ENCODE results near the gene PDGFC. TPM values are rescaled to one million over a fixed set of nuclear protein-coding genes. Genes with fewer than 3 reads are reported as not detected.

The PDGFC gene
- polyA plus RNA-seq, 1 donor from 2014 or later: 3.8 TPM

- no peak overlapping the region for H3K9ac ChIP-seq (ENCODE audit: low read length)
- no peaks in the 10 kb centered on the region for H3K79me2 ChIP-seq (replicated peaks; ENCODE audit: insufficient read depth, low read length)
- H3K4me3 ChIP-seq (ENCODE audit: low read length): no peak overlapping the region
Measured at GRCh38 chr4:156778606-156779005, 193.0 kb downstream of the PDGFC start.

GRCh38 chr4:156778093-156778492, 193.5 kb downstream of the PDGFC start:
- TF ChIP-seq REST (IDR thresholded peaks at IDR 0.05; ENCODE audit: borderline replicate concordance) (no peak), RAD21 (conservative IDR thresholded peaks at IDR 0.05) (no peak), EZH2 (IDR thresholded peaks at IDR 0.05; ENCODE audit: borderline replicate concordance, insufficient read depth, low read length, poor library complexity, severe bottlenecking) (no peak)
- H3K79me2 ChIP-seq (replicated peaks; ENCODE audit: insufficient read depth, low read length): no peaks in the 10 kb centered on the region
- no peaks in the 10 kb centered on the region for H4K20me1 ChIP-seq (ENCODE audit: insufficient read depth)
- no peak overlapping the region for H2AFZ ChIP-seq (ENCODE audit: low read depth, low read length)
- no peak overlapping the region for H3K4me3 ChIP-seq (ENCODE audit: low read length)
- H3F3A ChIP-seq (ENCODE audit: insufficient read depth, low read length, poor library complexity, severe bottlenecking): no peaks in the 10 kb centered on the region
- H3K27ac ChIP-seq (ENCODE audit: low read length): no peak overlapping the region
- H3K27me3 ChIP-seq (ENCODE audit: insufficient read depth, low read depth, low read length): no peaks in the 10 kb centered on the region
- H3K36me3 ChIP-seq (ENCODE audit: insufficient read depth, low read length): no peaks in the 10 kb centered on the region
- no peaks in the 10 kb centered on the region for H3K9me3 ChIP-seq (ENCODE audit: low read length)
- no peak overlapping the region for H3K9ac ChIP-seq (ENCODE audit: low read length)
- no peaks in the 10 kb centered on the region for H3K9me2 ChIP-seq (ENCODE audit: insufficient read depth, low read length)
- H3K4me2 ChIP-seq (ENCODE audit: low read length): no peak overlapping the region

More at GRCh38 chr4:156778606-156779005, 193.0 kb downstream of the PDGFC start:
- H3K27ac ChIP-seq (ENCODE audit: low read length): no peak overlapping the region
- H2AFZ ChIP-seq (ENCODE audit: low read depth, low read length): no peak overlapping the region
- H3K36me3 ChIP-seq (ENCODE audit: insufficient read depth, low read length): no peaks in the 10 kb centered on the region
- no peak for TF ChIP-seq TAF1 (IDR thresholded peaks at IDR 0.05; ENCODE audit: low read depth)
- TF ChIP-seq REST (IDR thresholded peaks at IDR 0.05; ENCODE audit: borderline replicate concordance): no peak
- no peak for TF ChIP-seq RAD21 (conservative IDR thresholded peaks at IDR 0.05)
- no peak for TF ChIP-seq SMC3 (conservative IDR thresholded peaks at IDR 0.05; ENCODE audit: poor library complexity)
- TF ChIP-seq EP300 (conservative IDR thresholded peaks at IDR 0.05; ENCODE audit: poor library complexity, severe bottlenecking): no peak
- no peak for TF ChIP-seq CTCF (IDR thresholded peaks at IDR 0.05; ENCODE audit: poor library complexity, severe bottlenecking)
- no peak for TF ChIP-seq MXI1 (conservative IDR thresholded peaks at IDR 0.05; ENCODE audit: poor library complexity, severe bottlenecking)
- TF ChIP-seq POLR2AphosphoS5 (IDR thresholded peaks at IDR 0.05): no peak
- no peak for TF ChIP-seq EZH2 (IDR thresholded peaks at IDR 0.05; ENCODE audit: borderline replicate concordance, insufficient read depth, low read length, poor library complexity, severe bottlenecking)
- H3K9me2 ChIP-seq (ENCODE audit: insufficient read depth, low read length): no peaks in the 10 kb centered on the region
- H3K27me3 ChIP-seq (ENCODE audit: insufficient read depth, low read depth, low read length): no peaks in the 10 kb centered on the region
- no peaks in the 10 kb centered on the region for H3K9me3 ChIP-seq (ENCODE audit: low read length)
- no peaks in the 10 kb centered on the region for H3F3A ChIP-seq (ENCODE audit: insufficient read depth, low read length, poor library complexity, severe bottlenecking)
- H4K20me1 ChIP-seq (ENCODE audit: insufficient read depth): no peaks in the 10 kb centered on the region
- no peak overlapping the region for H3K4me2 ChIP-seq (ENCODE audit: low read length)
